ENCODE measurements around the gene CAMK1G. TPM values are rescaled to one million over a fixed set of nuclear protein-coding genes. Genes with fewer than 3 reads are reported as not detected.

The CAMK1G gene
- total and polyA plus RNA-seq, 2 experiments from 2014 or later, result 0.32 to 0.76 TPM

- TF ChIP-seq ETS1 (IDR thresholded peaks at IDR 0.05) (no peak), CREB1 (CRISPR knock-in tag; IDR thresholded peaks at IDR 0.05; ENCODE audit: low read depth) (no peak), ZNF331 (CRISPR knock-in tag; IDR thresholded peaks at IDR 0.05; ENCODE audit: low read depth) (no peak), EZH2phosphoT487 (IDR thresholded peaks at IDR 0.05; ENCODE audit: unreplicated experiment) (no peak), CTCF (conservative IDR thresholded peaks at IDR 0.05; ENCODE audit: low read depth in 2 of 2) (no peak), ZNF114 (CRISPR knock-in tag; IDR thresholded peaks at IDR 0.05) (no peak), REST (IDR thresholded peaks at IDR 0.05; ENCODE audit: unreplicated experiment) (no peak)
Observed at GRCh38 chr1:209648346-209648745, 64.8 kb downstream of the CAMK1G start (continued).

- Histone ChIP-seq H4K20me1 (replicated peaks; ENCODE audit: insufficient read depth) (no peaks in the 10 kb centered on the region), H2AFZ (no peak overlapping the region), H3K4me2 (no peak overlapping the region), H3K27ac (ENCODE audit: low read depth) (no peak overlapping the region), H3F3A (replicated peaks; ENCODE audit: low read depth) (no peaks in the 10 kb centered on the region), H3K79me2 (replicated peaks; ENCODE audit: insufficient read depth) (no peaks in the 10 kb centered on the region), H3K4me1 (ENCODE audit: insufficient read depth) (peaks cover 7% of the 10 kb centered on the region), H3K4me3 (no peak overlapping the region), H3K36me3 (ENCODE audit: insufficient read depth) (no peaks in the 10 kb centered on the region), H3K27me3 (ENCODE audit: insufficient read depth) (no peaks in the 10 kb centered on the region), H3K9me2 (ENCODE audit: insufficient read depth) (no peaks in the 10 kb centered on the region)
- Mint-ChIP-seq H3K27ac (no peak overlapping the region), H3K9me3 (no peaks in the 10 kb centered on the region; the same call in 2 of the 3 replicates), H3K4me3 (no peak overlapping the region), H3K36me3 (ENCODE audit: low read depth) (no peaks in the 10 kb centered on the region), H3K27me3 (ENCODE audit: insufficient read depth, low read depth, poor library complexity) (peaks cover 12% of the 10 kb centered on the region), H3K4me1 (peaks cover 23% of the 10 kb centered on the region)
- ATAC-seq (no peak), DNase-seq (ENCODE audit: low spot score) (no peak)
- TF ChIP-seq EZH2 (IDR thresholded peaks at IDR 0.05; ENCODE audit: low read depth, unreplicated experiment) (no peak), POLR2AphosphoS5 (IDR thresholded peaks at IDR 0.05; ENCODE audit: low read depth) (no peak), ZNF114 (CRISPR knock-in tag; IDR thresholded peaks at IDR 0.05) (no peak), CTCF (conservative IDR thresholded peaks at IDR 0.05; ENCODE audit: low read depth in 2 of 2) (no peak), ZNF331 (CRISPR knock-in tag; IDR thresholded peaks at IDR 0.05; ENCODE audit: low read depth) (no peak)
Observed at GRCh38 chr1:209648931-209649776, 65.6 kb downstream of the CAMK1G start.
